HG02970 (cell line): ENCODE data around the gene SCFD2.

ENCODE experiments used
- ATAC-seq: cut with Tn5 transposase; IDR thresholded peaks from one replicate; pipeline ENCODE4 v1.9.1; 2021; ENCODE audit warnings: mild to moderate bottlenecking, moderate library complexity, moderate number of reproducible peaks; ENCODE audit not compliant: unreplicated experiment, low FRiP score

Gene SCFD2

DNA sequence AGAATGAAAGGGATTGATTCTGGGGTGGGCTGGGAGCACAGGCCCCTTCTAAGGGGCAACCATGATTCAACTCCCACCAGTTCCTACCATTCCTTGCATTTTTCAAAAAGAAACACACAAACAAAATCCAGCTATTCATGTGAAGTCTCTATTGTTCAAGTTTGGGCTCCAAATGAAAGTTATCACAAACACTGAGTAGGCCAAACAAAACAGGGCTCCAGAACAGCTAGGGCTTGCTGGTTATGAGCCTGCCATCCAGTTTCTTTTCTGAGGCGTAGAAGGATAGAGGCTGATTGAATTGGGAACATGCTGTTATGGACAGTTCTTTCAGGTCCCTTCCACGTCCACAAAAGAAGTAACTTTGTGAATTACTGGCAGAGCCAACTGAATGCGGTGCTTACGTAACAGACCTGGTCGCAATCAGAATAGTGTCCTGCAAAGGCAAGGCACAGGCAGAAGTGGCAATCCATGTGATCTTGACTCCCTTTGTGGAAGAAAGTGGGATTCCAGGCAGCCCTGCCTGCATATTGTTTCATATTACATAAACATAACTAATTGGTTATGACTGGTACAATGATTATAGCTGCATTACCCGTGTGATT is 244.5 kb downstream of the SCFD2 start:
- no peak for ATAC-seq

DNA sequence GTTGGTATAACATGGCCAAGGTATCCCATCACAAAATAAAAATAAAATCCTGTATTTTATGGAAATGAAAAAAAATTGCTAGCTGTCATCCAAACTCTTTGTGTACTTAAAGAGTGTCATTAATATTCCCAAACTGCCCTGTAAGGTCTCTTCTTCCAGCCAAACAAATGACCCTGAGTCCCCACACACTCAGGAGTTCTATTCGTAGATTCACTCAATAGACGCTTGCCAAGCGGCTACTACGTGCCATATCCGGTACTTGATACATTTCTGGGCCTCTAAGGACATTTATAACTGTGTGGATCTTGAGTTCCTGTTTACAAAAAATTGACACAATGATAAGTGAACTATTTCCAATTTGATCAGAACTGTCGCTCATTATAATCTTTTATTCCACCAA is 245.1 kb downstream of the SCFD2 start:
- ATAC-seq, result no peak

DNA sequence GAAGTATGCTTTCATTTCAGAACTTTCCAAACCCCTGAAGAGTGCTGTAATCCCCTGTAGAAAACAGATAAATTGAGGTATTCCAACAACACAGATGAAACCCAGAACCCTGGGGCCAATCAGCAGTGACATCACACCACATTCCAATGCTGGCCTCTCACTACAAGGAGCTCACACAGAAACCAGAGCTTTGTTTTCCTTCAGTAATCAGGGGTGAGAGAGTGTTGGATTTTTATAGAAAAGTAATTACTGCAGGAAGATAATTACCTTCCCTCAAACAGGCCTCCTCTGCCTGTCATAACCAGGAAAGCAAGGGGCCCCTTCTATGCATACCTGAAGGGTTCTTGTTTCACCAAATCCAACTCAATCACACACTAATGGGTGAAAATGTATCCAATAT is 246.2 kb downstream of the SCFD2 start:
- ATAC-seq, result no peak

DNA sequence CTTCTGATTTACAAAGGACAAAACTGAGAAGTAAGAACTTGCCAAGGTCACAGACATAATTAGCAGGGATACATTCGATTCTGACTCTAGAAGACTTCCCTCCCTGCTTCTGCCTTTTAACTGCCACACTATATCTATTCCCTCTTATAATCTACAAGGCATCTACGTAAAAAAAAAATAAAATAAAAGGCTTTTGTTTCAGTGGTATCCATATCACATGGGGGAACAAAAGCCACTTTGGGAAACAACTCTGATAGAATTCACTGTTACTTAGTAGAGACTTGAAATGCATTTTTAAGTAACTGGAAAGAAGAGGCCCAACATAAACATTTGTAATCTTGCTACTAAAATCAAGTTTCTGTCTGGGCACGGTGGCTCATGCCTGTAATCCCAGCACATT is 247.2 kb downstream of the SCFD2 start:
- ATAC-seq, result no peak

DNA sequence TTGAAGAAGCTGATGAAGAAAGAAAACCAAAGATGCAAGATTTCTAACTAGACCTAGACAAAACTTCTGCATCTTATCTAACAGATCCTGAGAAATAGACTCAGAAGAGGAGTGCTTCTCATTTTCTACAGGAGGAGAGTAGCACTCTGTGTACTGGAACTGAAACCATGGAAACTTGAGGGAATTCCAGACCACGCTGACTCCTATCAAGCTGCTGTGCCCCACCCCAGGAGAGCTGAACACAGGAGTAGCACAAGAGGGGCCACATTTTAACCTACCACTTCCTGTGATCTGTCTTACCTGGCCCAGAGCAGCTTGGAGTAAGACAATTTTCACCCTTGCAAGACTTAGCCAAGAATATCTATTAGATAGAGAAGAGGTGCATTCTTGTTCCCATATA is 248.9 kb downstream of the SCFD2 start:
- ATAC-seq, result no peak

DNA sequence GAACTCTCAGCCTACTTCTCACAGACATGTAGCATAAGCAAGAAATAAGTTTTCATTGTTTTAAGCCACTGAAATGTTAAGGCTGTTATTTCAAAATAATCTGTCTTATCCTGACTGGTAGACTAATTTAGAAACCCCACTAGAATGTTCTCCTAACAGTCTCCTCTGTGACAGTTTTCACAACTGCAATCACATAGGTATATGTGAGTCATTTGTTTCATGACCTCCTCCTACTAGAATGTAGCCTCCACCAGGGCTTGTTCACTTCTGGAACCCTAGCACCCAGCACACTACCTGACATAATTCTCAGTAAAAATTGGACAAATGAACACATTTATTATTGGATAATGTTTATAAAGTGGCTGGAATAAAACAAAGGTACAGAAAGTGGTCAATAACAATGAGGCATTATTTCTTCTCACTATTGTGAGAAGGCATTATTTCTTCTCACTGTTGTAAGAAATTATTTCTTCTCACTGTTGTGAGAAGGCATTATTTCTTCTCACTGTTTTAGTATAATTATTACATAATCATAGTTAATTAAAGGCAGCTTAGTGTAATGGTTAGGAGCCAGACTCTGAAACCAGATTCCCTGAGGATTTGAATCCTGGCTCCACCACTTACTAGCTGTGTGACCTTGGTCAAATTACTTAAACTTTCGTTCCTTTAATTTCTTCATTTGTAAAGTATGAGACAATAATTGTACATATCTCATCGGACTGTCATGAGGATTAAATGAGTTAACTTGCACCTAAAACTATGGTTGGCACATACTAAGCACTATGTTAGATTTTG is 252.2 kb downstream of the SCFD2 start:
- no peak for ATAC-seq

DNA sequence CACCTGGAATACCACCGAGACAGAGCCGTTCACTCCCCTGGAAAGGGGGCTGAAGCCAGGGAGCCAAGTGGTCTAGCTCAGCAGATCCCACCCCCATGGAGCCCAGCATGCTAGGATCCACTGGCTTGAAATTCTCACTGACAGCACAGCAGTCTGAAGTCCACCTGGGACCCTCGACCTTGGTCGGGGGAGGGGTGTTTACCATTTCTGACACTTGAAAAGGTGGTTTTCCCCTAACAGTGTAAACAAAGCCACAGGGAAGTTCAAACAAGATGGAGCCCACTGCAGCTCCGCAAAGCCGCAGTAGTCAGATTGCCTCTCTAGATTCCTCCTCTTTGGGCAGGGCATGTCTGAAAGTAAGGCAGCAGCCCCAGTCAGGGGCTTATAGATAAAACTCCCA is 260.5 kb downstream of the SCFD2 start:
- no peak for ATAC-seq

DNA sequence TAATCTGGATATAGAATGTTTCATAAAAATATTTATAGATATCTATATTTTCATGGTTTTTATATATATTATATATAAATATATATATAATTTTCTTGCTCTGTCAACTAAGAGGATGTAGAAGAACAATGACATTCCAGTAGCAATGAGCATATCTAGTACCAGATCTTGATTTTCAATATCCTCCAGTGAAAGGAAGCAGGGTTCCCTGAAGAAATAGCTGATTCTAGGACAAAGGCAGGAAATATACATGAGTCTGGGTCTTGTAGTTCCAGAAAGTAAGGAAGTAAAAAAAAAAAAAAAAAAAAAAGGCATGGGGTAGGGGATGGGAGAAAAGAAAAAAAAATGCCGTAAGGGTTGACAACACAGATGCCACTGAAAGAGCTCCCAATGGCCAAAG is 262.4 kb downstream of the SCFD2 start:
- no peak for ATAC-seq

DNA sequence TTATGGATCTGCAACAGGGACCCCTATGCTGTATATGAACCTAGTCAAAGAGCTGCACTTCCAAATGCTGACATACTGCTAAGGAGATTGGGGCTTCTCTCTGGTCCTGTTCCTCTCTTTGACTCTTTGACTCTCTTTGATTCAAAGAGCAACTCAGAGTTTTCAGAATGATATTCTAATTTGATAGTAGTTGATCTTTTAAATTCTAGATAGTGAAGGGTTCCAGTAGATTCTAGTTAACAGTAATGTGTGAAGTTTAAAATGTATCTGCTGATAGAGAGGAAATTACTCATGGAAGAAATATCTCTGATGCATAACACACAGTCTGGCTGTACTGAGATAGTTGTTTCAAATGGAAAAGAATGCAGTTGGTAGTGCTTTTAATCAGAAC is 264.7 kb downstream of the SCFD2 start:
- ATAC-seq, result no peak

DNA sequence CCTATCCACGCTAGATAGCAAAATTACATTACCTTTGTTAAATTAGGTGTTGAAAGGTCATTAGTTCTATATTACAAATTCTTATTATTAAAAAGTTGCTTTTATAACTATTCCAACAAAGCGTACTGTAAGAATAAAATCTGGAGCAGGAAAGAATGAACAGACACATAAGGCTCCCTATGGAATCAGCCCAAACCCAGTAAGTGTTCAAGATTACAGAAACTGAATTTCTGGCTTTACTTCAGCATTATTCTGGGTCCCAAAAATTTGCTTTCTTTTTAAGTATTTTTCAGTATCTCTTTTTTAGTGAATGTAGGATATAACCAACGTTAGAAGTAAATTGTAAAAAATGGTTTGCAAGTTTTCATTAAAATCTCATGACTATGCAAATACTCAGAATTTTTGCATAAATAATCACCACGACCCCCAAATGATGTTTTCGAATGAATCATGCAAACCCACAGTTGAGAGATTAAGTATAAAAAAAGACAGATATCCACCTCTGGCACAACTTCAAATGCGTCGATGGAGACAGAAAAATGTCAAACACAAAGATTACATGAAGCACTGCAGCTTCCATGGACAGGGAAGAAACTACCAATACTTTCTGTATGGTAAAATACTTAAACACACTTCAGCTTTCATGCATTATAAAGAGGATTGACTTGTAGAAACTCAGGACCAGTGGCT is 265.2 kb downstream of the SCFD2 start:
- ATAC-seq, result no peak

DNA sequence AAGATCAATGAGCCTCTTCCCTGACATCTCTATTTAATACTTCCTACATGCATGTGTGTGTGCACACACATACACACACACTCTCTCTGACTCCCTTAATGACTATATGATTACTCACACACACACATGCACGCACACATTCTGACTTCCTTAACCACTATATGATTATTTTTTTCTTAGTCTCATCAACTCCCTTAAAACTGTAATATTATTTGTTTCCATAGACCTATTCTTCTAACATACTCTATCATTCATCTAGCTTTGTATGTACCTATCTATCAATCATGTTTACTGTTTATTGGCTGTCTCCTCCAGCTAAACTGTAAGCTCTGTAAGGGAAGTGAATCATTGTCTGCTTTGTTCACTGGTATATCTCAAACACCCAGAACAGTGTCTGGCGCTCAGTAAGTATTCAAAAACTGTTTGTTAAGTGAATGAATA is 267.2 kb downstream of the SCFD2 start:
- no peak for ATAC-seq

DNA sequence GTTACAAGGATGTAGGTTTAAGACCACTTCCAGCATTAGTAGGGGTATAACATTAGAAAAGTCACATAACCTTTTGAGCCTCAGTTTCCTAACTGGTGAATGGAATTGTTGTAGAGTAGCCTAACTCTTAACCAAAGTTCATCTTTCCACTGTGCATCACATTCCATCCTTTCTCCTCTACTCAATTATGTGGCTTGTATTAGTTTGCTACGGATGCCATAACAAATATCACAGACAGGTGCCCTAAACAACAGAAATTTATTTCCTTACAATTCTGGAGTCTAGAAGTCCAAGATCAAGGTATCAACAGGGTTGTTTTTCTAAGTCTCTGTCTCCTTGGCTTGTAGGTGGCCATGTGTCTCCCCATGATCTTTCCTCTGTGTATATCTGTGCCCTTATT is 271.8 kb downstream of the SCFD2 start:
- ATAC-seq, result no peak

DNA sequence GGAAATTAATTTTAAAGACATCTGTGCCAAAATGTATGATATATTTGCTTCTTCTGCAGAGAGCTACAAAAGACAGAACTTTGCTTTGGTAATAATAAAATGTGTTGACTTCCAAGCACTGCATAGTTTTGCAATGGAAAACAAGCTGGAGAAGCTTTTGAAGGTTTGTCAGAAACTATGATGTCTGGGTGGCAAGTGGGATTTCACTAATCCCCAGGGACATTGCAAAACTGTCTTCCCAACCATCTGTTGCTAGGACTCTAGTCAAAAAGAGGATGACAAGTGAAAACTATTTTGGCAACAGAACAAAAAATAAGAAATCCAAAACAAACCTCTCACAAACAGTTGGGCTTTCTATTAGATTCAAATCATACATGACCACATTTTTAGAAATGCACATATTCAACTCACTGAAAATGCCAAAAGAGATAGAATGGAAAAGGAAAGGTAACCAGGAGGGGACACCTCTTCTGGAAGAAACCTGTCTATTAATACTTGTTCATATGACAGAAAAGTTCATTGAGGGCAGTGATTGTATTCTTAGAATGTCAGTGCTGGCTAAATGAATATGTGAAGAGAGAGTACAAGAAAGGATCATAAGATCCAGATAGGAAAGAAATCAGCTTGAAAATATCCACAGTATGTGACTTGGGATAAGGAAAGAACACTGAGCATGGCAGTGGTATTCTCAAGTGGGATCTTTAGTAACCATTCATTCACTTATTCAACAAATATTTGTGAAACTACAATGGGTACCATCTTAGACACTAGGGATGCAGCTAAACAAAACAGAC is 275.7 kb downstream of the SCFD2 start:
- no peak for ATAC-seq

DNA sequence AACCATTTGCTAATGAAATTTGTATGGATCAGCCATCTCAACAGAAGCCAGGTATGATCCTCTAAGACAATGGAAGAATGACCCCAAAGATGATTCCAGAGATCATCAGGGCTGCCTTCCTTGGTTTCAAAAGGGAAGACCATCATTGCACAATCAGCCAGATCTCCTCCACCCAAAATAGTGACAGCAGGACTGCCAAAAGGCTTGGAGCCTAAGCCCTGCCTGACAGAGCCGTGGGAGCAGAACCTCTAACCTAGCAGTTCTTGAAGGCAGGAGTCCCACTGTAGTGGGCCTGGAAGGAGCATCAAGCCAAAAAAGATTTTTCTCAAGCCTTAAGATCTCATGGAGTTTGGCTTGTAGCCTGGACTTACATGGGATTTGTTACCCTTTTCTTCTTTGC is 277.7 kb downstream of the SCFD2 start:
- no peak for ATAC-seq

DNA sequence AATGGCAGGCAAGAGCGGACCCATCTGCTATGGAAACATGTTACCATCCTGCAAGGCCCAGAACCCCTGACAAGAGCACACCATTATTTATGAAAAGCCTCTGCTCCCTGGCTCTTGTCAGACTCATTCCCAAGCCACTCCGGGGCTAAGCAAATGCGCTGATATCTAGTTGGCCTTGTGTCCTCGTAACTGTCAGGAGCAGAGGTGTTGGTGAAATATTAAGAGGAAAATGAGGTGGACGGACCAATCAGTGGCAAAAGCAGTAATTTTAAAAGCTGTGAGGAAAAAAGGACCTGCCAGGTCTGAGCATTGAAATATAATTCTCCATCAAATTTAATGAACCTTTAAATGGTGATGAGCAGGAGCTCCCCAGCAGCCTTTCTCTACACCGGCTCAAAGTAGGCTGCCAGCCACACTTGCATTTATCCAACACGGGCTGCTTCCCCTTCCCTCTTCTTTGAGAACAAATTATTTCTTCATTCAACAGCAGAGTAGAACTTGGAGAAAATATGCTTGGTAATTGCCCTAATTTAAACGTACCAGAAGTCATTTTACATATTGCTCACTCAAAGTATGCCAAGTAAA is 289.4 kb downstream of the SCFD2 start:
- ATAC-seq, result no peak

DNA sequence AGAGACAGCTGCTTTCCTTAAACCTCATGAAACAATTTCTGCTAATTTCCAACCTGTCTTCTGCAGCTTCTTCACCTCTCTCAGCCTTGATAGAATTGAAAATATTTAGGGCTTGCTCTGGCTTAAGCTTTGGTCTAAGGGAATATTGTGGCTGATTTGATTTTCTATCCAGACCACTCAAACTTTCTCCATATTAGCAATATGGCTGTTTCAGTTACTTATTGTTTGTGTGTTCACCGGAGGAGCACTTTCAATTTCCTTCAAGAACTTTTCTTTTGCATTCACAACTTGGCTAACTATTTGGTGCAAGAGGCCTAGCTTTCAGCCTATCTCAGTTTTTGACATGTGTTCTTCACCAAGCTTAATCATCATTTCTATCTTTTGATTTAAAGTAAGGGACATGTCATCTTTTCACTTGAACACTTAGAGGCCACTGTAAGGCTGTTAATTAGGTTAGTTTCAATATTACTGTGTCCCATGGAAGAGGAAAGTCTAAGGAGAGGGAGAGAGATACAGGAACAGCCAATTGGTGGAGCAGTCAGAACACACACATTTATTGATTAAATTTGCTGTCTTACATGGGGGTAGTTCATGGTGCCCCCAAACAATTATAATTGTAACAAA is 290.6 kb downstream of the SCFD2 start:
- ATAC-seq, result no peak

DNA sequence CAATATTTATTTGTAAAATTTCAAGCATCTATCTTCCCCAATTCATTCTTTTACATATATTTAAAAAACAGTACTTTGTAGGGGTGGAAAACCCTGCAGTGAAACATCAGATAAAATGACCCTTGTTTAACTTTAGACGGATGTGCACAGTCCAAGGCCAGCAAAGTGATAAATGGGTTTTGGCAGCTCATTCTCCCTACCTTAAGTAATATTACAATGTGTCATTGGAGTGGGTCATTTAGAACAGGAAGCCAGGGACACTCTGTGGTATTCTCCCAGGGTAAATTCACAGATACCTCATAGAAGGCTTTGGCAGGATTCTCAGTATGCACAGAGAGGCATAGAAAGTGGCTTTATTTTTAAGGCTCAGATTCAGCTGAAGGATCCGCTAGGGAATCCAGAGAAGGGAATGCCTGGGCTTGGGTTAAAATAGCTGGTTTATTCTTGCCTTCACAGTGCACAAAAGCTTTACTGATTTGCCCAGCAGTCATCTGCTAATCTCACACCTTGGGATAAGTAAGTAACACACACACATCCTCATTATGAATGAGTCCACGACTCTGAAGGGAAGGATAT is 297.0 kb downstream of the SCFD2 start:
- no peak for ATAC-seq

DNA sequence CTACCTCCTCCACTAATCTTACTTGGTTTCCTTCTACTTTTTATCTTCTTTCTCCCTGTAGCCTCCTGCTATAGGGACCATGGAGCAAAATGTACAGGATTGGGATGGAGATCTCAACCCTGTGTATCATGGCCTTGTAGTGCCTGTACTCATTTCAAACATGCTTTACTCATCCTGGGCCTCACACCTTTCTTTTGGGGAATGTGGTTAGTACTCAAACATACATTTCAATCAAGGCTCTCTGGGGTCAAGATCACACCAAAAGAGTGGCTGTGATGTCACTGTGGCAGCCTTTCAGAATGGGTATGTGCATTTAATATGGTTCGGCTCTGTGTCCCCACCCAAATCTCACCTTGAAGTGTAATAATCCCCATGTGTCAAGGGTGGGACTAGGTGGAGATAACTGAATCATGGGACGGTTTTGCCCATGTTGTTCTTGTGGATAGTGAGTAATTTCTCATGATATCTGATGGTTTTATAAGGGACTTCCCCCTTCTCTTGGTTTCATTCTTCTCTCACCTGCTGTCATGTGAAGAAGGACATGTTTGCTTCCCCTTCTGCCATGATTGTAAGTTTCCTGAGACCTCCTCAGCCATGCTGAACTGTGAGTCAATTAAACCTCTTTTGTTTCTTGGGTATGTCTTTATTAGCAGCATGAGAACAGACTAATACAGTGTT is 298.6 kb downstream of the SCFD2 start:
- ATAC-seq, result no peak

DNA sequence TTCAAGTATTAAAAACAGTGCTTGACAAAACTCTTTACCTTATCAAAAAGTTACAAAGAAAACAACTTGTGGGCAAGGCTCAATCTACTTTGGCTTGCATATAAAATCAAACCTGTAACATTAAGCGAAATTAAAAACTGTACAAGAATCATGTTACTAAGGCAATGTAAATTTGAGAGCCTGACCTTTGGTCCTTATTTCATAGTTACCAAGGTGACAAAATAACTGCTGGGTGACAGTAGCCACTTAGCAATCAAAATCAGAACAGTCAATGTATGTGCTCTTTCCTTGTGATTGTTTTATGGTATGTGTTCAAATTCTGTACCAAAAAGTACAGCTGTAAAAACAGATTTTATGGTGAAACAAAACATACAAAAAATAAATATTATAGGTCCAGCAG is 299.7 kb downstream of the SCFD2 start:
- no peak for ATAC-seq
